Measurements from ENCODE around the gene ZNF853. TPM values are rescaled to one million over a fixed set of nuclear protein-coding genes. Genes with fewer than 3 reads are reported as not detected.

The ZNF853 gene
- polyA plus RNA-seq, 1 donor, result 13.8 TPM

DNA sequence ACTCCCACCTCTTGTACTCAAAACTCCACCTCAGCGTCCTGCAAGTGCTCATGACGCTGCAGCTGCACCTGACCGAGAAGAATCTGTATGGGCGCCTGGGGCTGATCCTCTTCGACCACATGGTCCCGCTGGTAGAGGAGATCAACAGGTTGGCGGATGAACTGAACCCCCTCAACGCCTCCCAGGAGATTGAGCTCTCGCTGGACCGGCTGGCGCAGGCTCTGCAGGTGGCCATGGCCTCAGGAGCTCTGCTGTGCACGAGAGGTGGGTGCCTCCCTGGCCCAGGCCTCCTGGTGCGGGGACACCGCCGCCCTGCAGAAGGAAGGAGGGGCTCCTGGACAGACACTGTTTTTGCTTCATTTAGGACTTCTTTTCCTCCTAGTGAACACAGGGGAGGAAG, 15.3 kb upstream of the ZNF853 start:
- no peak for DNase-seq

DNA sequence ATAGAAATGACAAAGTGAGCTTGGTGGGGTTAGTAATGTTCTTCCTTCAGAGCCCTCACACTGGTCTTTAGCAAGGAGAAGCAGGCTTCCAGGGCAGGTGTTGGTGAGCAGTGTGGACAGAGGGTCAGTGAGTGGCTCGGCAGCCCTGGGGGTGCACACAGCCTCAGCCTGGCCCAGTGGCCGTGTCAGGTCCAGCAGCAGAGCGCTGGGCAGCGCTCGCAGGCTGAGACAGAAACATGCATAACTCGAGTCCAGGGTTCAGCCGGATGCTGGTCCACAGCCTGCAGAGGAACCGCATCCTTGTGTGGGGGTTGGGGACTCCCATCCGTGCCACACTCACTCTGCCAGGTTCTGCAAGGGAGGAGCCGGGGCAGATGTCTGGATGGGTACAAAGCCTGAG, 11.0 kb upstream of the ZNF853 start:
- DNase-seq, result no peak

DNA sequence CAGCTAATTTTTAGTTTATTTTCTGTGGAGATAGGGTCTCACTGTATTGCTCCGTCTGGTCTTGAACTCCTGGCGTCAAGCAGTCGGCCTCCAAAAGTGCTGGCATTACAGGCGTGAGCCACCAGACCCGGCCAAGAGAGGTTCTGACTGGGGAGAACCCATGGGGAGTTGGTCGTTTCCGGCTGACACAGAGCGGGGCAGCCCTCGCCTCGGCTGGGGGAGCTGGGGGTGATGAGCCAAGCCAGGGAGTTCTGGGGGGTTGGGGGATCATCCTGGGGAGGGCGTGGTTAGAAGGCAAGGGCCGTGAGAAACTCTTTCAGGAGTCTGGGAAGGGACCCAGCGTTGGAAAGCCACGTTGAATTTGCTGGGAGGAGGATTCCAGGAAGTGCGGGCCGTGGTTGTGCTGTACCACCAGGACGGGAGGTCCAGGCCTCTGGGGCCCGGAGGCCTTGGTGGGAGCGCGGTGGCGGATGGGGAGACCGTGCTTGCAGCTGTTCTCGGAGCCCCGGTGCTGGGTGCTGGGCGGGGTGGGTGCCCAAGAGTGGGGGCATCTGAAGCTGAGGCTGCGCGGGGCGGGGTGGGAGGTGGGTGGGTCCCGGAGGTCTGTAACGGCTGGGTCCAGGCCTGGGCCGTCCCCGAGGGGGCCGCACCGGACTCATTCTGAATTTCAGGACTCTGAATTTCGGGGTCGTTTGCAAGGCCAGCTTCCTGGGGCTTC, 8.4 kb upstream of the ZNF853 start:
- DNase-seq, result no peak

DNA sequence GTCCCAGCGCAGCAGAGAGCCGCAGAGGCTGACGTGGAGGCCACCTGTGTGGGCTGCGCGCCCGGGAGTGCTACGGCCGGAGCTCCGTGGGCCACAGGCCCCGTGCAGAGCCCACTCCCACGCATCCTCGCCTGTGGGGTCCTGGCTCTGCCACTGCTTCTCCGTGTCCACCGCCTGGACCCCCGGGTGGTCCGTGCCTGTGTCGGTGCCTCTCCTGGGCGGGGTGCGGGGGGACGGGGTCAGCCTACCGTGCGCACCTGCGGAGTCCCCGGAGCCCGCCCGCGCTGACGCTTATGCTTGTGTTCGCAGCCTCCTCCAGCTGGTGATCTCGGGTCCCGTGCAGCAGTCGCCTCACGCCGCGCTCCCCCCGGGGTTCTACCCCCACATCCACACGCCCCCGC, 7.8 kb upstream of the ZNF853 start:
- DNase-seq, result no peak

DNA sequence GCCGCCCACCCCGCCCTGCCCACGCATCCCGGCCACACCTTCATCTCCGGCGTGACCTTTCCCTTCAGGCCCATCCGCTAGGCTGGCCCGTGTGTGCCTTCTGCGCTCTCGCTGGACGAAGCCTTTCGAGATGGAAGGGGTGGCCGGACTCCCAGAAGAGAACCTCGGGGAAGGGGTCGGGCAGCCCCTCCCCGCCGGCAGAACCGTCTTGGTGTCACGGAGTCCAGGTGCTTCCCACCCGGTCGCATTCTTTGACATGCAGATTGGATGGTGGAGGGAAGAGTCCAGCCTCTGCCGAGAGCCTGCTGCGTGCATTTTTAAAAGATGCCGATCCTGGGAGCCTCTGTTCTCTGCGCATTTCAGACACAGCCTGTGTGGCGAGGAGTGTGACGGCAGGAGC, 7.3 kb upstream of the ZNF853 start:
- no peak for DNase-seq

DNA sequence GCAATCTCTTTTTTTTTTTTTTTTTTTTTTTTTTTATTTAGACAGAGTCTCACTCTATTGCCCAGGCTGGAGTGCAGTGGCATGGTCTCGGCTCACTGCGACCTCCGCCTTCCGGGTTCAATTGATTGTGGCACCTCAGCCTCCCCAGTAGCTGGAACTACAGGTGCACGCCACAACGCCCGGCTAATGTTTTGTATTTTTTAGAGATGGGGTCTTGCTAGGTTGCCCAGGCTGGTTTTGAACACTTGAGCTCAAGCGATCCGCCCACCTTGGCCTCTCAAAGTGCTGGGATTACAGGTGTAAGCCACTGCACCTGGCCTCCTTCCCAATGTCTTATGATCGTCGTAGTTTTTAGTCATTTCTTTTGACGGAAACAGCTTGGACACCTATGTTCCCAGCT, 6.6 kb upstream of the ZNF853 start:
- no peak for DNase-seq

DNA sequence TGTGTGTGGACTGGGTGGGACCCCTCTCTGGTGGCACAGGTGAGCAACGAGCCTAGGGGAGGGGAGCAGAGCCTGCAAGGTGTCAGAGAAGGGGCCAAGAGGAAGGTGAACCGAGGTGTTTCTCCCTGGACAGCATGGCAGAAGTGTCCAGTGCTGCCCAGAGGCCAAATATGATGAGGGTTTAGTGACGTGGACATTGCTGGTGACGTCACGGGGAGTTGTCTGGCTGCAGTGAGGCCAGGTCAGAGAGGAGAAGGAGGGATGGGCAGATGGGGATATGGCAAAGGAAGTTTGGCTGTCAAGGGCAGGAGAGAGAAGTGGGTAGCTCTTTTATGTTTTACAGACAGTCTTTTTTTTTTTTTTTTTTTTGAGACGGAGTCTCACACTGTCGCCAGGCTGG, 2.6 kb upstream of the ZNF853 start:
- DNase-seq, result no peak

DNA sequence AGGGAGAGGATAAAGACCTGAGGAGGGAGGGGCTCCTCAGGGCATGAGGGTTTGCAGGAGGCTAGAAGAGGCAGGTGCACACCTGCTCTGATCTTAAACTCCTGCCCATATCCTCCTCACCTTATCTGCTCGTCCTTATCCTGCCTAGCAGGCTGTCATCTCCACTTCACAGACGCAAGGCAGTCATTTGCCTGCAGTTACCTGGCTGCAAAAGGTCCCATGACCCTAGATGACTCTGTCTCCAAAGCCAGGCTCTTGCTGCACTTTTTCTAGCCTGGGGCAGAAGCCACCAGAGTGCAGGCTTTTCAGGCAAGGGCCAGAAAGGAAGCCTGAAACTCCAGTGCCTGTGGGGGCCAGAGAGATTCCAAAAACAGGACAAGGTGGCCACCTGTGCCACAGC, 1.7 kb upstream of the ZNF853 start:
- no peak for DNase-seq

DNA sequence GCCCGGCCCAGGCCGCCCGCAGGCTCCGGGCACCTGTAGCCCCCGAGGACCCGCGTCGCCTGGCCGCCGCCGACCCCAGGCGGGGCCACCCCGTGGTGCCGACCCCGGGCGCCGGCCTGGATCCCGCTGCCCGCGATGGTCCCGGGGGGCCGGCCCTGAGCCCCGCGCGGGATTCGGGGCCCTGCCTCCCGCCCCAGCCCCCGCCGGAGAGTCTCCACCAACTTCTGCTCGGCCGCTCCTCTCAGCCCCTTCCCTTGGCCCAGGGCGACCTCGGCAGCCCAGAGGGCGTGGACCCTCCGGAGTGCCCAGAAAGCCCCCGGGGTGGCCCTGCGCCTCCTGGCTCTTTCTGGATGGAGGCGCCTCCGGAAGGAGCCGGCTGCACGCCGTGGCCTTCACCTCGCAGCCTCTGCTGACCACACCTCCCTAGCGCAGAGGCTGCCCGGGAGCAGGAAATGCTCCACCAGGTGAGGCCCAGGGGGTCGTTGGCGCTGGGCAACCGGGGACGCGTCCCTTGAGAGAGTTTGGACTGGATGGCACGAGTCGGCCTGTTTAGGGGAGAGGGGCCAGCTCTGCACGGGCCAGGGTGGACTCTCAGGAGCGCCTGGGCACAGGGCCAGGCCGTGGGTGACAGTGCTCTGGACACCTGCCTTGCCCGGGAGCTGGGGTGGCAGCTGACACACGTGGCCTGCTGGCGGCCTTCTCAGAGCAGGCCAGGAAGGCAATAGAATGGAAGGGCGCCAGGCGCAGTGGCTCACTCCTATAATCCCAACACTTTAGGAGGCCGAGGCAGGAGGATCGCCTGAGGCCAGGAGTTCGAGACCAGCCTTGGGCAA, 529 bp downstream of the ZNF853 start:
- no peak for DNase-seq

DNA sequence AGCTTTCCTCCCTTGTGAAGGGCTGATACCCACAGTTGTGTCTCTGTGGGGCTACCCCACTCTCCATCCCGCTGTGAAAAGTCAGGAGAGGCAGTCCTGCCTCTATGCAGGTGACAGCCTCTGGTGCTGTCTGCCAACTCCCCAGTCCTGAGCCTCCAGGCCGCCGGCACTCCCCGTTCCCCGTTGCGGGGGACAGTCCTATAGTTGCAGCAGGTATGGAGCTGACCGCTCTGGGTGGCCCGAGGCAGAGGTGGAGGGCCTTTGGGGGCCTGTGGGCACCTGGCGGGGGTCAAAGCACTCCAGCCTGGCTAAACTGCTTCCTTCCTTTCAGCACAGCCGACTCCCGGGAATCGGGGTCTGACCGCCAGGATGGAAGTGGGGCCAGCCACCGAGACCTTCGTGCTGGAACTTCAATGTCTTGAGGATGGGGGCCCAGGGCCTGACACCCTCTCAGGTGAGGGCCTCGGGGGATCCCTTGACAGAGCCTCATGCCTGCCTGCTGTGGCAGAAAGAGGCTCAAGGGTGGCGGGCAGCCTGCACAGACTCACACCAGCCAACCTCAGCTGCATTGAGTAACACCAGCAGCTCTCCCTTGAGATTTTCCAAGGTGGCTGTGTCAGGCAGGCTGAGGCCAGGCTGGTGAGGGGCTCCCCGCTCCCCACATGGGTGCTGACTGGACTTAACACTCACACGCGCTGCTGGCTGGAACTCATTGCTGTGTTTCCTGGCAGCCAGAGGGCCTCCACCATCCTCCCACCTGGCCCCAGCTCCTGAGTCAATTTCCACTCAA, 1.6 kb downstream of the ZNF853 start:
- DNase-seq, result no peak

DNA sequence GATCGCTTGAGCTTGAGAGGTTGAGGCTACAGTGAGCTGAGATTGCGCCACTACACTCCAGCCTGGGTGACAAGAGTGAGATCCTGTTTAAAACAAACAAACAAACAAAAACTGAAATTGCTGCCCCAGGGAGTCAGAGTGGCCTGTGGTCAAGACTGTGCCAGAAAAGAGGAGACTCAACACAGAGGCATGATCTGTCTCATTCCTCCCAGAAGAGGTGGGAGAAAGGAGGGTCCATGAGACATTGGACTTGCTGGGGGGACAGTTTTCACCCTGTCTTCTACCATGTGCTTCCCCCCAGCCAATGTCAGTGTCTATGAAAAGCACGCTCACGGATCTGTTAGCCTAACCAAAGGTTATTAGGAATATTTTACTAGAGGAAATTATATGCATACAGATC, 3.2 kb downstream of the ZNF853 start:
- no peak for DNase-seq

DNA sequence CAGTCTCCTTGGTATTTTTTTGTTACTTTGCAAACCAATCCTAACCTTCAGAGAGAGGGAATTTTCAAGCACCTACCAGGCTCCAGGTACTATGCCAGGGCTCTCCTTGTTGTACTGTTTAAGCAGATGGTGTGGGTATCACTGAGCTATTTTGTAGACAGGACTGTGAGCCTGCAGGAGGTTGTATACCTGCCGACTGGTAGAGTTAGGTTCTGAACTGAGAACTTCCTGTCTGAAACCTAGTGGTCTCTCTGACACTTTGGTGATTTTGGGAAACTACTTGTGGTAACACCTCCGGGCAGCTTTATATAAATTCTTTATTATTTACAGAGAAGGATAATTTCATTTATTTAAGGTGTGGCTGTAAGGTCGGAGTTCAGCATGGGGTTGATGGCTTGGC, 4.6 kb downstream of the ZNF853 start:
- DNase-seq, result no peak

DNA sequence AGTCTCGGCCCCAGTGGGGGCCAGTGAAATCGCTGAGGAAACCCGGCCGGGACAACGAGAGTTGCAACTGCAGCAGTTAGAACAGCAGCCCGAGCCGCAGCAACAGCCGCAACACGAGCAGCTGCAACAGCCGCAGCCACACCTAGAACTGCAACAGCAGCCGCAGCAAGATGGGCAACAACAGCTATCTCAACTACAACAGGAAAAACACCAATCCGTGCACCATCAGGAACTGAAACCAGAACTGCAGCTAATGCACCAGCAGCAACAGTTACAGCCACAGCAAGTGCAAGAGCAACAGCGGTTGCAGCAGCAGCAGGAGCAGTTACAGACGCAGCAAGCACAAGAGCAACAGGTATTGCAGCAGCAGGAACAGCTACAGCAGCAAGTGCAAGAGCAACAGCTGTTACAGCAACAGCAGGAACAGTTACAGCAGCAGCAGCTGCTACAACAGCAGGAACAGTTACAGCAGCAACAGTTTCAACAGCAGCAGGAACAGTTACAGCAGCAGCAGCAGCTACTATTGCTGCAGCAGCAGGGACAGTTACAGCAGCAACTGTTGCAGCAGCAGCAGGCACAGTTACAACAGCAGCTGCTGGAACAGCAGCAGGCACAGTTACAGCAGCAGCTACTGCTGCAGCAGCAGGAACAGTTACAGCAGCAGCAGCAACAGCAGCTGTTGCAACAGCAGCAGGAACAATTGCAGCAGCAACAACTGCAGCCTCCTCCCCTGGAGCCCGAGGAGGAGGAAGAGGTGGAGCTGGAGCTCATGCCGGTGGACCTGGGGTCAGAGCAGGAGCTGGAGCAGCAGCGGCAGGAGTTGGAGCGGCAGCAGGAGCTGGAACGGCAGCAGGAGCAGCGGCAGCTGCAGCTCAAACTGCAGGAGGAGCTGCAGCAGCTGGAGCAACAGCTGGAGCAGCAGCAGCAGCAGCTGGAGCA, 6.1 kb downstream of the ZNF853 start:
- no peak for DNase-seq

DNA sequence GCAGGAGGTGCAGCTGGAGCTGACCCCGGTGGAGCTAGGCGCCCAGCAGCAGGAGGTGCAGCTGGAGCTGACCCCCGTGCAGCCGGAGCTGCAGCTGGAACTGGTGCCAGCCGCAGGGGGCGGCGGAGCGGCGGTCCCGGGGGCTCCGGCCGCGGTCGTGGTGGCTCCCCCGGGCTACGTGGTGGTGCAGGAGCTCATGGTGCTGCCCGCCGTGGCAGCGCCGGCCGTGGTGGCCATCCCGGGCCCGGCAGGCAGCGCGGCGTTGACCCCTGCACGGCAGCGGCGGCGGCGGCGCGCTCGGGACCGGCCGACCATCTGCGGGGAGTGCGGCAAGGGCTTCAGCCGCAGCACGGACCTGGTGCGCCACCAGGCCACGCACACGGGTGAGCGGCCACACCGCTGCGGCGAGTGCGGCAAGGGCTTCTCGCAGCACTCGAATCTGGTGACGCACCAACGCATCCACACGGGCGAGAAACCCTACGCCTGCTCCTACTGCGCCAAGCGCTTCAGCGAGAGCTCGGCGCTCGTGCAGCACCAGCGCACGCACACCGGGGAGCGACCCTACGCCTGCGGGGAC, 6.8 kb downstream of the ZNF853 start:
- DNase-seq, result no peak

DNA sequence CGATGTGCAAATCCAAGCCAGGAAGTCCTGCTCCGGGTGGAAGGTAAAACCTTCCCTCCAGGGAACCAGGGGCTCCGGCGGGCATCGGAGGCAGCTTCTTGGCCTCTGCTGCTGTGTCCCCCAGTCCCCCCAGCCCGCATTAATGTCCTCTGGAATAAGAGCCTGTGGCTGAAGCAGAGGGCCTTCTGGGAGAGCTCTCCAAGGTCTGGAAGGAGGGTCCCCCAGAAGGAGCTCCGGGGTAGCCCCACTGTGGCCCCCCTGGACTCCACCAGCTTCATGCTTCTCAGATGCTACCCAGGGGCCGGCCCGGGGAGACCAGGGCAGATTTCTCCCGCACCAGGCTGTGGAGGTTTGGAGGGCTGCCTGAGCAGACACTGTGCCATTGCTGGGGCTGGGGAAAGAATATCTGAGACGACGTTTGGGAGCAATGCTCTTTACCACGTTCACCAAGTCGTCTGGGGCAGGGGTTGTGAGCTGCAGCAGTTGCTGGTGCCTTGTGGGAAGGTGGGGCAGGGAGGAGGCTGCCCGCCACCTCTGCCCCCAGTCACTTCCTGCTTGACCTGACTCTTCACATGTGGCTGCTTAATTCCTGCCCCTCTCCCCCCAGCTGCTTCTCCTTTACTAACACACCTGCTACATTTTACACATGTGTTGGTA, 8.3 kb downstream of the ZNF853 start:
- DNase-seq, result no peak

DNA sequence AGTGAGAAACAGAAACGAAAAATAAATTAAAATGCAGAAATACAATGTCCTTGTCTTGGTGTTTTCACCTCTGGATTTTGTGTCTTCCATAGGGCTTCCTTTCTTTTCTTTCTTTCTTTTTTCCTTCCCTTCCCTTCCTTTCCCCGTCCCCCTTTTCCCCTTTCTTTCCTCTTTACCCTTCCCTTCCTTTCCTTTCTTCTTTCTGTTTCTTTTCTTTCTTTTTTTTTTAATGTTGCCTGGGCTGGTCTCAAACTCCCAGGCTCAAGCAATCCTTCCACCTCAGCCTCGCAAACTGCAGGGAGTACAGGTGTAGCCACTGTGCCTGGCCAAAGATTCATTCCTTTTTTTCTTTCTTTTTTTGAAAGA, 8.8 kb downstream of the ZNF853 start:
- no peak for DNase-seq

DNA sequence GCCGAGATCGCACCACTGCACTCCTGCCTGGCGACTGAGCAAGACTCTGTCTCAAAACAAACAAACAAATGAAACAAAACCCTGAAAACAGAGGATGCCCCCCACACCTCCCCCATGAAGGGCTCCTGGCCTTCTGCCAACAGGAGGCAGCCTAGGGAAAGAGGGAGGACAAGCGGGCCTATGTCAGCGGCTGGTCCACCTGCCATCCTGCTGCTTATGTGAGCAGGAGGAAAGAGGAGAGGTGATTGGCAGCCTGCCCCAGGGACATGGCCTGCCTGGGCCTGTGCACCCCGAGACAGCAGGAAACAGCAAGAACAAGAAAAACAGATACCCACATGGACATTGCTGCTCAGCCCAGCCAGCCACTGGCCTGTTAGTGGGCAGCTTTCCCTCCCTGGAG, 12.6 kb downstream of the ZNF853 start:
- DNase-seq, result no peak

DNA sequence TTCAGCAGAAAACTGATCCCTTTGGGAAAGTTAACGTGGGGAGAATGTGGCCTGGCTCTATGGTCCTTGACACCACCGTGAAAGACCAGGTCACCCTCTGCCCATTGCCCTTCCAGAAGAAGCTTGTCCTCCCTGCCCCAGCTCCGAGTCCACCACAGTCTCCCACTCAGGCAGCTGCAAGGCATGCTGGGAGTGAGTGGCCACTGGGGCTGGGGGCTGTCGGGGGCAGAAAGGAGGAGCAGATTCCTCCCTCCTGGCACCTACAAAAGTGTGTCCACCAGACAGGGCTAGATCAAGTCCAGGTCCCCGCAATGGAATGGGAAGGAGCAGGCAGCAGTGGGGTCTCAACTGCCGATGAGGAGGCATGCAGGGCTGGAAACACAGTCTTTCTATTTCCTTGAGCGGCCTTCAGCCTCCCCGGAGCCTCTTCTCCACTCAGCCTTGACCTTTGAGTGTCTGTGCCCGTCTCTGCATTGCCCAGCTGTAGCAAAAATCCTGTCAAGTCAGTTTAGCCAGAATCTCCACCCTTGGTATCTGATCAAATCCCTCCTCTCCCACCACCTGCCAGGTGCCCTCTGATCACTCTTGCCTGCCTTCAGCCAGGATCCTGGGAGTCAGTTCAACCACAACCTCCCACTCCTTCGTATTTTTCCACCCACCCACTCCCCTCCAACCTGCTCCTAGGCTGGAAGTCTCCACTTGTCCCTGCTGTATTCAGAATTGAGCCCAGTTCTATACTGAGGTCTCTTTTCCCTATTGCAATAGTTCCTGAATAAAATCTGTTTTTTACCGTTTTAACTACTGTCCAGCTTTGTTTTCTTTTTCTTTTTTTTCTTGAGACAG, 14.8 kb downstream of the ZNF853 start:
- DNase-seq, result no peak

DNA sequence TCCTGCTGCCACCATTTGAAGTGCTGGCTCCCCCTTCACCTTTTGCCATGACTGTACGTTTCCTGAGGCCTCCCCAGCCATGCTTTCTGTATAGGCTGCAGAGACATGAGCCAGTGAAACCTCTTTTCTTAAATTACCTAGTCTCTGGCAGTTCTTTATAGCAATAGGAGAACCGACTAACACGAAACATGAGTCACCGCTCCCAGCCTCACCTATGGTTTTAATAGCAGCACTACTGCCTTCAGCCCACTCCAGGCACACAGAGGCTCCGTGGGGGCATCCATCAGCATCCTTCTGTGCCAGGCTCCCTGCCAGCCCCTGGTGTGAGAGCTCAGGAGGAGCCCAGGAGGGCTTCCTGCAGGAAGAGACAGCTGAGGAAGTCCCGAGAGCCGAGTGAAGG, 16.2 kb downstream of the ZNF853 start:
- DNase-seq, result no peak

DNA sequence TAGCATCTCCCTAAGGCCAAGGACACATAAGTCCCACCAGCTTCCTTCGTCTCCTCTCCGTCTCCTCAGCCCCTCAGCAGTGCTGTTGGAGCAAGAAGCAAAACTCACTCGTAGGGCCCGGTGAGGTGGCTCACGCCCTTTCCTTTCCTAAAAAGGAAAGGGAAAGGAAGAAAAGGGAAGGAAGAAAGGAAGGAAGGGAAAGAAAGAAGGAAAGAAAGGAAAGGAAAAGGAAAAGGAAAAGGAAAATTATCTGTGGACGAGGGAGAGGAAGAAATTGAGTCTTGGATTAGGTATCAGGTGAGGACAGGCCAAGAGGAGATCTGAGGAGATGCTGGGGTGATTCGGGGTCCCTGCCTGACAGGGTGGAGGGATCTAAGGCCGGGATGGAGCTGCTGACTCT, 18.6 kb downstream of the ZNF853 start:
- DNase-seq, result no peak
